B cell (primary cell): Measurements from ENCODE around the gene PCBP3. TPM values are rescaled to one million over a fixed set of nuclear protein-coding genes. Genes with fewer than 3 reads are reported as not detected.

Source experiments
- ATAC-seq: fragments of 200-7000 bp; cut with Tn5 transposase; one replicate; pipeline ENCODE4 v1.10.0; 2021; ENCODE audit warnings: low read depth, mild to moderate bottlenecking, moderate number of reproducible peaks, moderate library complexity
- CTCF ChIA-PET: fragments of 350-600 bp; sonication (Branson Sonifier 250); formaldehyde crosslinking; loops from one replicate; lab custom pipeline; 2021; ENCODE audit warnings: antibody characterized with exemption, inconsistent platforms; lab: Charles Lee
- POLR2A ChIA-PET: fragments of 350-600 bp; sonication (Branson Sonifier 250); formaldehyde crosslinking; loops from one replicate; lab custom pipeline; 2021; ENCODE audit warnings: antibody characterized with exemption; lab: Charles Lee
- DNase-seq: peaks from one replicate; pipeline ENCODE4 v3.0.0; 2013
- H2AFZ ChIP-seq: 2 replicates; pipeline ENCODE4 v1.6.1; 2012; ENCODE audit warnings: mild to moderate bottlenecking, low read depth, low read length; ENCODE audit not compliant: insufficient read depth, poor library complexity, severe bottlenecking
- H3K27ac ChIP-seq, 2 donors: 1 replicate in 1 of 2; 2 replicates in 1 of 2; pipeline ENCODE4 v1.5.1; 2012 to 2013; ENCODE audit warnings: low read length in 2 of 2, mild to moderate bottlenecking in 2 of 2, moderate library complexity in 1 of 2
- H3K27me3 ChIP-seq, 4 experiments: fragments of 200-600 bp in 1 of 4; sonication (generic) in 1 of 4; replicated peaks in 1 of 4; 1 replicate in 2 of 4; 2 replicates in 2 of 4; pipeline versions ENCODE4 v1.6.1 to v1.7.0; 2013 to 2016; ENCODE audit warnings: low read length in 3 of 4, mild to moderate bottlenecking in 2 of 4, mixed read lengths in 1 of 4, moderate library complexity in 1 of 4; ENCODE audit not compliant: insufficient read depth in 4 of 4, control insufficient read depth in 3 of 4; ENCODE audit errors: control extremely low read depth in 1 of 4
- H3K36me3 ChIP-seq, 2 experiments: replicated peaks in 1 of 2; 1 replicate in 1 of 2; 2 replicates in 1 of 2; pipeline versions ENCODE4 v1.6.1 to v1.7.1; 2013; ENCODE audit warnings: low read length in 1 of 2; ENCODE audit not compliant: insufficient read depth in 2 of 2, control insufficient read depth in 1 of 2; ENCODE audit errors: control extremely low read depth in 1 of 2, extremely low read depth in 1 of 2
- H3K4me1 ChIP-seq, 2 donors: fragments of 200-600 bp in 1 of 2; sonication (generic) in 1 of 2; 1 replicate in 1 of 2; 2 replicates in 1 of 2; pipeline versions ENCODE4 v1.5.1 to v1.6.1; 2013 to 2017; ENCODE audit warnings: low read length in 2 of 2; ENCODE audit not compliant: control insufficient read depth in 2 of 2, insufficient read depth in 2 of 2
- H3K4me2 ChIP-seq: replicated peaks from 2 replicates; pipeline ENCODE3; 2012; ENCODE audit warnings: mild to moderate bottlenecking, low read depth, low read length; ENCODE audit not compliant: poor library complexity, severe bottlenecking
- H3K4me3 ChIP-seq, 5 experiments: fragments of 200-600 bp in 1 of 5; sonication (generic) in 1 of 5; 1 replicate in 3 of 5; 2 replicates in 2 of 5; pipeline versions ENCODE4 v1.5.1 to v1.7.0; 2011 to 2016; ENCODE audit warnings: low read length in 4 of 5, mild to moderate bottlenecking in 4 of 5, low read depth in 2 of 5, control low read depth in 1 of 5, moderate library complexity in 1 of 5; ENCODE audit not compliant: insufficient read depth in 1 of 5; ENCODE audit errors: control extremely low read depth in 1 of 5, extremely low read depth in 1 of 5
- H3K79me2 ChIP-seq: fragments of 200-600 bp; sonication (generic); one replicate; pipeline ENCODE4 v1.6.0; 2016; ENCODE audit warnings: low read length; ENCODE audit not compliant: control insufficient read depth, insufficient read depth
- H3K9ac ChIP-seq: fragments of 200-600 bp; sonication (generic); 2 replicates; pipeline ENCODE4 v1.6.1; 2017; ENCODE audit warnings: mild to moderate bottlenecking, low read length, moderate library complexity
- H3K9me3 ChIP-seq, 3 donors: one replicate each; pipeline versions ENCODE4 v1.6.1 to v1.7.1; 2013; ENCODE audit warnings: low read length in 2 of 3; ENCODE audit not compliant: control insufficient read depth in 2 of 3, insufficient read depth in 1 of 3; ENCODE audit errors: control extremely low read depth in 1 of 3
- H4K20me1 ChIP-seq: 2 replicates; pipeline ENCODE4 v1.6.0; 2012; ENCODE audit warnings: mild to moderate bottlenecking, low read length; ENCODE audit not compliant: insufficient read depth, control insufficient read depth, poor library complexity, severe bottlenecking
- H3K27ac Mint-ChIP-seq: one replicate; pipeline ENCODE4 v1.8.0; 2021; ENCODE audit warnings: mixed read lengths
- H3K27me3 Mint-ChIP-seq: one replicate; pipeline ENCODE4 v1.8.0; 2021; ENCODE audit warnings: mixed read lengths
- H3K4me1 Mint-ChIP-seq: one replicate; pipeline ENCODE4 v1.8.0; 2021; ENCODE audit warnings: mixed read lengths
- H3K4me3 Mint-ChIP-seq: one replicate; pipeline ENCODE4 v1.8.0; 2021; ENCODE audit warnings: mixed read lengths
- H3K9me3 Mint-ChIP-seq: one replicate; pipeline ENCODE4 v1.8.0; 2022; ENCODE audit warnings: mixed read lengths; ENCODE audit not compliant: insufficient read depth
- CTCF ChIP-seq: fragments of 200-600 bp; IDR thresholded peaks from one replicate; pipeline ENCODE4 v1.8.0; 2022; ENCODE audit warnings: antibody characterized with exemption, mild to moderate bottlenecking
- EZH2 ChIP-seq: IDR thresholded peaks from 2 replicates; pipeline ENCODE4 v1.6.1; 2012; ENCODE audit warnings: borderline replicate concordance, low read depth, mild to moderate bottlenecking, moderate library complexity, low read length; ENCODE audit not compliant: insufficient read depth, poor library complexity, severe bottlenecking
- WGBS: methylation state at CpG from one replicate; pipeline ENCODE4 v1.1.5; 2013; ENCODE audit warnings: missing lambda C conversion rate; ENCODE audit not compliant: insufficient coverage; 5-methylcytosine and 5-hydroxymethylcytosine counted together
- intact Hi-C: fragments of 100-400 bp; cut with micrococcal nuclease; formaldehyde crosslinking; loops from one replicate; pipeline ENCODE4 v1.10.0; 2022
- polyA plus RNA-seq: library from polyadenylated mRNA; depleted of rRNA; stranded (reverse); fragments of >200 nt; gene quantifications from 2 replicates; pipeline ENCODE4 v1.2.3, GENCODE V29; 2012
- total RNA-seq, 2 donors: library from RNA; stranded (reverse); fragments of 120-200 nt in 1 of 2; gene quantifications; 1 replicate in 1 of 2; 2 replicates in 1 of 2; pipeline versions ENCODE4 v1.2.3 to v1.2.4, GENCODE V29; 2013 to 2022

The PCBP3 gene
- total and polyA plus RNA-seq, 2 donors (not counting 1 experiment from before 2014, with no cell fraction given), result 0.45 to 2.7 TPM

GRCh38 chr21:45613396-45613795 lies 30.1 kb upstream of the PCBP3 start:
- DNase-seq (no peak), ATAC-seq (no peak)
- Histone ChIP-seq H3K4me3 (no peak overlapping the region), H4K20me1 (no peaks in the 10 kb centered on the region), H3K9ac (no peak overlapping the region), H2AFZ (no peak overlapping the region), H3K36me3 (no peaks in the 10 kb centered on the region), H3K27ac (no peak overlapping the region), H3K27me3 (peaks cover 0 to 3% (median 0%) of the 10 kb centered on the region in 4 experiments), H3K4me2 (no peak overlapping the region), H3K9me3 (peaks cover 0 to 2% (median 0%) of the 10 kb centered on the region in 3 donors), H3K79me2 (no peaks in the 10 kb centered on the region), H3K4me1 (peaks cover 15 to 27% of the 10 kb centered on the region in 2 donors)
- CTCF ChIA-PET, result interaction anchor here (1.3 kb wide), 1 partner anchor 57 kb away, joined by 3 read pairs; no protein-coding TSS in a partner anchor
- Mint-ChIP-seq H3K4me3 (no peak overlapping the region), H3K9me3 (no peaks in the 10 kb centered on the region), H3K4me1 (peaks cover 18% of the 10 kb centered on the region), H3K27ac (no peak overlapping the region), H3K27me3 (peaks cover 20% of the 10 kb centered on the region)
- no peak for TF ChIP-seq EZH2
- TF ChIP-seq CTCF, result no peak
- intact Hi-C loops, result no loop called here
- WGBS, result 84% methylated on average over 5 of the region's 6 CpGs
- POLR2A ChIA-PET, result no interaction called here

DNA sequence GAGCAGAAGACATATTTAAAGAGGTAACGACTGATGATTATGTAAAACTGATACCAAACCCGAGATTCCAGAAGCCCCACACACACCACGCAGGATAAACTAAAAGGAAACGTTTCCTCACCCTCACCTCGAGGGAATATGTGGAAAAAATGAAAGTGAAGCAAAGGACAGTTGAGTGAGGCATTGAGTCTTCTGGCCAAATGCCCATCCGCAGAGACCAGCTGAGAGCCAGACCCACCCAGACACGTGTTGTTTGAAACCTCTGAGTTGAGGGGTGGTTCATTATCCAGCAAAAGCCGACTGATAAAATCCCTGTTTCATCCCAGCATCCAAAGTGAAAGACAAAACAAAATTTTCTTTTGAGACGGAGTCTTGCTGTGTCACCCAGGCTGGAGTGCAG lies 29.6 kb upstream of the PCBP3 start:
- intact Hi-C loops, result loop anchor here (2.0 kb wide), 1 partner anchor 21 kb away; no protein-coding TSS in a partner anchor
- no peak for DNase-seq

More for the DNA sequence above, 29.6 kb upstream of the PCBP3 start:
- Mint-ChIP-seq H3K4me1 (peaks cover 18% of the 10 kb centered on the region), H3K27ac (no peak overlapping the region), H3K27me3 (peaks cover 20% of the 10 kb centered on the region), H3K4me3 (peak overlapping the region; percentile 18), H3K9me3 (no peaks in the 10 kb centered on the region)
- ChIA-PET CTCF (interaction anchor here (1.3 kb wide), 1 partner anchor 58 kb away, joined by 3 read pairs; no protein-coding TSS in a partner anchor), POLR2A (no interaction called here)
- Histone ChIP-seq H3K9ac (no peak overlapping the region), H3K36me3 (no peaks in the 10 kb centered on the region), H3K79me2 (no peaks in the 10 kb centered on the region), H3K27me3 (peaks cover 0 to 3% (median 0%) of the 10 kb centered on the region in 4 experiments), H3K4me1 (peaks cover 15 to 27% of the 10 kb centered on the region in 2 donors), H3K27ac (no peak overlapping the region), H3K4me2 (no peak overlapping the region), H4K20me1 (no peaks in the 10 kb centered on the region), H2AFZ (no peak overlapping the region), H3K9me3 (peaks cover 0 to 3% (median 0%) of the 10 kb centered on the region in 3 donors), H3K4me3 (no peak overlapping the region)
- WGBS, result 100% methylated on average over 4 of the region's 9 CpGs
- ATAC-seq, result no peak
- TF ChIP-seq EZH2, result no peak
- TF ChIP-seq CTCF, result no peak
